HEK293T (cell line): ENCODE measurements around the gene RPS27.

ENCODE experiments used
- ARNT ChIP-seq: fragments of 450-650 bp; IDR thresholded peaks from 2 replicates; pipeline ENCODE4 v1.6.1; 2017; ENCODE audit warnings: mild to moderate bottlenecking
- BHLHE40 ChIP-seq: fragments of 450-650 bp; IDR thresholded peaks from 2 replicates; pipeline ENCODE4 v1.6.1; 2016; ENCODE audit warnings: mild to moderate bottlenecking, moderate library complexity, borderline replicate concordance
- CTBP1 ChIP-seq: fragments of 450-650 bp; IDR thresholded peaks from 2 replicates; pipeline ENCODE4 v1.6.1; 2016; ENCODE audit warnings: borderline replicate concordance
- FOXA1 ChIP-seq: fragments of 450-650 bp; IDR thresholded peaks from 2 replicates; pipeline ENCODE4 v1.6.1; 2016; ENCODE audit warnings: mild to moderate bottlenecking
- FOXM1 ChIP-seq: fragments of 450-650 bp; IDR thresholded peaks from 2 replicates; pipeline ENCODE4 v1.6.1; 2017; ENCODE audit warnings: mild to moderate bottlenecking, borderline replicate concordance
- LEF1 ChIP-seq: fragments of 450-650 bp; IDR thresholded peaks from 2 replicates; pipeline ENCODE4 v1.6.1; 2017; ENCODE audit warnings: mild to moderate bottlenecking, borderline replicate concordance
- SP1 ChIP-seq: fragments of 450-650 bp; IDR thresholded peaks from 2 replicates; pipeline ENCODE4 v1.6.1; 2017
- SUZ12 ChIP-seq: fragments of 450-650 bp; IDR thresholded peaks from 2 replicates; pipeline ENCODE4 v1.6.1; 2016; ENCODE audit warnings: mild to moderate bottlenecking
- TARDBP ChIP-seq: fragments of 450-650 bp; IDR thresholded peaks from 2 replicates; pipeline ENCODE4 v1.6.1; 2016

DNA sequence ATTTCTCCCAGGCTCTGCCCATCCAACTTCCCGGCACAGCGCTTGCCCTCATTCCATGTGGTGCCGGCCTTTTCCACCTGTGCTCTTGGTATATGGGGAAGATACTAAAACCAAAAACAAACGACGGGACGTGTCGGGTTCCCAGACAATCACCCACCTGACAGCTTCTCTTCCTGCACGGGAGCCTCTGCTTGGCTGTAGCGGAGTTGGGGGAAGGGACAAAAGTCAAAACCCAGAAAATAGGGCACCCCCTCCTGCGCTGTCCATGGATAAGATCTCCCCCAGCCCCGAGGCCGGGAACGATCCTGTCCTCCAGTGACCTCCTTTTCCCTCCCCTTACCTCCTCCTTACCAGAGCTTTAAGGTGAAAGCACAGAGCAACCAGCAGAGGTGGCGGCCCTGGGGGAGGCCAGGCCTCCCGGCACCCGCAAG, 13.7 kb upstream of the RPS27 start:
- TF ChIP-seq BHLHE40 (no peak), LEF1 (no peak), FOXM1 (no peak), ARNT (no peak), SP1 (no peak), SUZ12 (no peak), CTBP1 (no peak), TARDBP (no peak), FOXA1 (no peak)
